IPS-18c (cell line): ENCODE results near the gene ADAMTSL3.

Experiments used
- H3K4me3 ChIP-seq: 2 replicates; pipeline ENCODE4 v1.7.0; 2013; ENCODE audit warnings: low read depth, mild to moderate bottlenecking, low read length, moderate library complexity; ENCODE audit not compliant: insufficient read depth
- H3K9me3 ChIP-seq: one replicate; pipeline ENCODE4 v1.6.1; 2013; ENCODE audit warnings: mild to moderate bottlenecking, low read length, moderate library complexity; ENCODE audit not compliant: control insufficient read depth, insufficient read depth

The ADAMTSL3 gene

GRCh38 chr15:83818591-83818990, 164.7 kb downstream of the ADAMTSL3 start:
- H3K9me3 ChIP-seq: no peaks in the 10 kb centered on the region
- H3K4me3 ChIP-seq: no peak overlapping the region

- Histone ChIP-seq H3K9me3 (no peaks in the 10 kb centered on the region), H3K4me3 (no peak overlapping the region)
Observed at GRCh38 chr15:83830381-83830780, 176.5 kb downstream of the ADAMTSL3 start.

GRCh38 chr15:83833569-83833968, 179.6 kb downstream of the ADAMTSL3 start:
- H3K4me3 ChIP-seq: no peak overlapping the region
- no peaks in the 10 kb centered on the region for H3K9me3 ChIP-seq

- H3K9me3 ChIP-seq: no peaks in the 10 kb centered on the region
- H3K4me3 ChIP-seq: no peak overlapping the region
Observed at GRCh38 chr15:83835479-83835878, 181.6 kb downstream of the ADAMTSL3 start.

GRCh38 chr15:83837945-83838571, 184.1 kb downstream of the ADAMTSL3 start:
- H3K4me3 ChIP-seq: no peak overlapping the region
- H3K9me3 ChIP-seq: no peaks in the 10 kb centered on the region

GRCh38 chr15:83838763-83839162, 184.8 kb downstream of the ADAMTSL3 start:
- Histone ChIP-seq H3K9me3 (no peaks in the 10 kb centered on the region), H3K4me3 (no peak overlapping the region)

- no peak overlapping the region for H3K4me3 ChIP-seq
Observed at GRCh38 chr15:83842281-83842680, 188.4 kb downstream of the ADAMTSL3 start.

GRCh38 chr15:83843471-83843871, 189.5 kb downstream of the ADAMTSL3 start:
- Histone ChIP-seq H3K9me3 (no peaks in the 10 kb centered on the region), H3K4me3 (no peak overlapping the region)

More at GRCh38 chr15:83842281-83842680, 188.4 kb downstream of the ADAMTSL3 start:
- H3K9me3 ChIP-seq: no peaks in the 10 kb centered on the region

- Histone ChIP-seq H3K4me3 (no peak overlapping the region), H3K9me3 (no peaks in the 10 kb centered on the region)
Observed at GRCh38 chr15:83844742-83845141, 190.8 kb downstream of the ADAMTSL3 start.

GRCh38 chr15:83845230-83845629, 191.3 kb downstream of the ADAMTSL3 start:
- Histone ChIP-seq H3K9me3 (no peaks in the 10 kb centered on the region), H3K4me3 (no peak overlapping the region)

GRCh38 chr15:83846847-83847246, 192.9 kb downstream of the ADAMTSL3 start:
- Histone ChIP-seq H3K9me3 (no peaks in the 10 kb centered on the region), H3K4me3 (no peak overlapping the region)

- H3K9me3 ChIP-seq: no peaks in the 10 kb centered on the region
- H3K4me3 ChIP-seq: no peak overlapping the region
Observed at GRCh38 chr15:83848315-83849050, 194.6 kb downstream of the ADAMTSL3 start.

- no peak overlapping the region for H3K4me3 ChIP-seq
Observed at GRCh38 chr15:83850015-83850414, 196.1 kb downstream of the ADAMTSL3 start.

GRCh38 chr15:83850501-83851245, 196.8 kb downstream of the ADAMTSL3 start:
- H3K4me3 ChIP-seq: no peak overlapping the region
- H3K9me3 ChIP-seq: no peaks in the 10 kb centered on the region

More at GRCh38 chr15:83850015-83850414, 196.1 kb downstream of the ADAMTSL3 start:
- no peaks in the 10 kb centered on the region for H3K9me3 ChIP-seq

GRCh38 chr15:83853232-83853631, 199.3 kb downstream of the ADAMTSL3 start:
- Histone ChIP-seq H3K9me3 (no peaks in the 10 kb centered on the region), H3K4me3 (no peak overlapping the region)

GRCh38 chr15:83854321-83854720, 200.4 kb downstream of the ADAMTSL3 start:
- H3K4me3 ChIP-seq: no peak overlapping the region
- H3K9me3 ChIP-seq: no peaks in the 10 kb centered on the region

GRCh38 chr15:83854950-83855707, 201.2 kb downstream of the ADAMTSL3 start:
- H3K4me3 ChIP-seq: no peak overlapping the region
- H3K9me3 ChIP-seq: no peaks in the 10 kb centered on the region
